ENCODE data around the gene LMF1. TPM values are rescaled to one million over a fixed set of nuclear protein-coding genes. Genes with fewer than 3 reads are reported as not detected.

LMF1 gene
- total RNA-seq, result 10 to 100 TPM; 14.9 to 33.7 (median 27.1) TPM

- TF ChIP-seq, protein P1, sequence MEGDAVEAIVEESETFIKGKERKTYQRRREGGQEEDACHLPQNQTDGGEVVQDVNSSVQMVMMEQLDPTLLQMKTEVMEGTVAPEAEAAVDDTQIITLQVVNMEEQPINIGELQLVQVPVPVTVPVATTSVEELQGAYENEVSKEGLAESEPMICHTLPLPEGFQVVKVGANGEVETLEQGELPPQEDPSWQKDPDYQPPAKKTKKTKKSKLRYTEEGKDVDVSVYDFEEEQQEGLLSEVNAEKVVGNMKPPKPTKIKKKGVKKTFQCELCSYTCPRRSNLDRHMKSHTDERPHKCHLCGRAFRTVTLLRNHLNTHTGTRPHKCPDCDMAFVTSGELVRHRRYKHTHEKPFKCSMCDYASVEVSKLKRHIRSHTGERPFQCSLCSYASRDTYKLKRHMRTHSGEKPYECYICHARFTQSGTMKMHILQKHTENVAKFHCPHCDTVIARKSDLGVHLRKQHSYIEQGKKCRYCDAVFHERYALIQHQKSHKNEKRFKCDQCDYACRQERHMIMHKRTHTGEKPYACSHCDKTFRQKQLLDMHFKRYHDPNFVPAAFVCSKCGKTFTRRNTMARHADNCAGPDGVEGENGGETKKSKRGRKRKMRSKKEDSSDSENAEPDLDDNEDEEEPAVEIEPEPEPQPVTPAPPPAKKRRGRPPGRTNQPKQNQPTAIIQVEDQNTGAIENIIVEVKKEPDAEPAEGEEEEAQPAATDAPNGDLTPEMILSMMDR (IDR thresholded peaks at IDR 0.05), result no peak
- peak; percentile 98 for ATAC-seq (ENCODE audit: low FRiP score)
These were observed at the start of gene LMF1 for GRCh38 chr16:970766-971581. Gene LMF1, minus strand, starts transcription at chr16:970984. Its CDS starts 4 bp downstream, at chr16:970980.

DNA sequence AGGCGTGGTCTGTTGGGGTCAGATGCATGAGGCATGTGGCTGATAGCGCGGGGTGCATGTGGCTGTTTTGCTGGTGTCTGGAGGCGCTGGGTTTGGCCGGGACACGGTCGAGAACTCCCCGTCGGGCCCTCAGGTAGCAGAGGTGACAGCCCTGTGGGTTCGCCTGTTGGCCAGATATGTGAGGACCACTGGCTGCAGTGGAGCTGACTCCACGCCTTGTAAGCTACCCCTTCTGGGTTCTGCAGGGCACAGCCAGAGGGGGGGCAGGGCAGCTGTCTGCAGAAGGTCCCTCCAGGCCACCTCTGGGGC, 49.3 kb upstream of the LMF1 start:
- ATAC-seq (ENCODE audit: low FRiP score) (no peak), DNase-seq (ENCODE audit: low spot score) (no peak)
- TF ChIP-seq, protein P1 (IDR thresholded peaks at IDR 0.05), result no peak

More at GRCh38 chr16:970766-971581, at the start of gene LMF1:
- DNase-seq (ENCODE audit: low spot score), result peak; percentile 92

DNA sequence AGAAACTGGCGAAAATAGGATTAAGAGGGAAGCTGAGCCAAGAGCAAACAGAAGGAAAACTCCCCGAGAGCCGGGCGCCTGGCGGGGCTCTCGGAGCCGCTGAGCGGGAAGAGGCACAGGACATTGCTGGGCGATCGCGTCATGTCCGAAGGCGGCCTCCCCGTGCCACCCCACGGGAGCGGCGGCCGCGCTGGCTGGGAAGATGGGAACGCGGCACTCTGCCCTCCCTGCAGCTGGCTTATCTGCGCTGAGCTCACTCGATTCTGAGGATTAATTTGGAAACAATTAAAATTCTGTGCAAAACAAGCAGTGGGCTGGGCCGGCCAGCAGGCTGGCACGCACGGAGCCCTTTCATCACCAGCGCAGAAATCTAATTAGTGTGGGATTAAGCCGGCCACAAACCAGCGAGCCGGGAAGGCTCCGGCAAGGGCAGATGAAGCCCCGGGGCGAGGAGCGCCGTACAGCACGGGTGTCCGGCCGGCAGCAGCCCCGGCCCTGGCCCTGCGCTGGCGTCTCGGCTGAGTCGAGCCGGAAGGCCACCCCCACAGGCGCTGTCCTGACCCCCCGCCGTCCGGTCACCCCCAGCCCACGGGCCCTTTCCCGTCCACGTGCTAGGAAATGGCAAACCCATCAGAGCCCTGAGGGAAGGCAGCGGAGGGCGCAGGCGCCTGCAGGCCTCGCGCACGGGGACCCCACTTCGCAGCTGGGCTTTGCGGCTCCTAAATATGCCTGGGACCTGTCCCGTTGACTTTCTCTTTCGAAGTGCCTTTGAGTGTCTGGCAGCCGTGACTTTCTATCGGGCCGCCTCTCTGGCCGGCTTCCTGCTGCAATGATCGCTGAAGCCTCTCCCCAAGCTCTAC, 48.7 kb upstream of the LMF1 start:
- ATAC-seq (ENCODE audit: low FRiP score), result peak; percentile 78
- TF ChIP-seq, protein P1 (IDR thresholded peaks at IDR 0.05), result no peak
- no peak for DNase-seq (ENCODE audit: low spot score)

DNA sequence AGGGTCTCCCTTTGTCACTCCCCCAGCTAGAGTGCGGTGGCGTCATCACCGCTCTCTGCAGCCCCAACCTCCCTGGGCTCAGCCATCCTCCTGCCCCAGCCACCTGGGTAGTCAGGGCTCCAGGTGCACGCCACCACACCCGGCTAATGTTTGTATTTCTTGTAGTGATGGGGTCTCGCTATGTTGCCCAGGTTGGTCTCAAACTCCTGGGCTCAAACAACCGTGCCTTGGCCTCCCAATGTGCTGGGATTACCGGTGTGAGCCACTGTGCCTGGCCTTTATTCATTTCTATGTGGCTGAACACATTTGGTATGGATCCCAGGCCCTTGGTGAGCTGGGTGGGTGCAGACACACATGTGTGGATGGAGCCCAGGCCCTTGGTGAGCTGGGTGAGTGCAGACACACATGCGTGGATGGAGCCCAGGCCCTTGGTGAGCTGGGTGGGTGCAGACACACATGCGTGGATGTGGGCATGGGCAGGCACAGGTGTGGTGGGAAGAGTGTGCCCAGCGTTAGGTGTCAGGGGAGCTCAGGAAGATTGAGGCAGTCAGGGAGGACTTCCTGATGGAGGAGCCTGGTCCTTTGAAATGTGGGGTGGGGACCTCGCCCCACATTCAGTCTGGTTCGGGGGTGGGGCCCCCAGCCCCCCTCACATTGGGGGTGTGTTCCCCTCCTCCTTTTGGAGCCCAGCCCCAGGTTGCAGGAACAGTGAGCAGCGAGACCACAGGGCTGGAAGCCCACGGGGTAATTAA, 47.8 kb upstream of the LMF1 start:
- DNase-seq (ENCODE audit: low spot score), result no peak
- TF ChIP-seq, protein P1 (IDR thresholded peaks at IDR 0.05), result no peak

GRCh38 chr16:1014771-1015495, 44.1 kb upstream of the LMF1 start:
- ATAC-seq (ENCODE audit: low FRiP score) (no peak), DNase-seq (ENCODE audit: low spot score) (no peak)
- TF ChIP-seq, protein P1 (IDR thresholded peaks at IDR 0.05), result no peak

More for the DNA sequence above, 47.8 kb upstream of the LMF1 start:
- no peak for ATAC-seq (ENCODE audit: low FRiP score)

GRCh38 chr16:1014221-1014620, 43.4 kb upstream of the LMF1 start:
- DNase-seq (ENCODE audit: low spot score) (no peak), ATAC-seq (ENCODE audit: low FRiP score) (no peak)
- TF ChIP-seq, protein P1 (IDR thresholded peaks at IDR 0.05), result no peak
